HepG2 (cell line): Measurements from ENCODE around the gene NID1. TPM values are rescaled to one million over a fixed set of nuclear protein-coding genes. Genes with fewer than 3 reads are reported as not detected.

Source experiments
- ADNP ChIP-seq: sonication (generic); formaldehyde crosslinking; IDR thresholded peaks from 2 replicates; pipeline ENCODE4 v1.4.0; 2020; ENCODE audit warnings: missing genetic modification reagents
- BRCA1 ChIP-seq: sonication (generic); formaldehyde crosslinking; IDR thresholded peaks from 2 replicates; pipeline ENCODE4 v1.4.0; 2020; ENCODE audit warnings: missing genetic modification reagents
- CREM ChIP-seq, 2 experiments: sonication (generic) in 1 of 2; formaldehyde crosslinking in 1 of 2; IDR thresholded peaks; 2 replicates each; pipeline versions ENCODE4 v1.4.0 to v1.6.1; 2016 to 2020; ENCODE audit warnings: antibody characterized with exemption in 1 of 2, mild to moderate bottlenecking in 1 of 2, missing genetic modification reagents in 1 of 2
- FOXA3 ChIP-seq: IDR thresholded peaks from 2 replicates; pipeline ENCODE4 v1.6.1; 2016; ENCODE audit warnings: missing genetic modification reagents, missing compliant biosample characterization
- FOXP1 ChIP-seq, 2 experiments: fragments of 450-650 bp in 1 of 2; IDR thresholded peaks; 2 replicates each; pipeline ENCODE4 v1.6.1; 2017 to 2018; ENCODE audit warnings: antibody characterized with exemption in 1 of 2
- GTF3A ChIP-seq: sonication (generic); formaldehyde crosslinking; conservative IDR thresholded peaks from 2 replicates; pipeline ENCODE4 v1.4.0; 2020; ENCODE audit warnings: mild to moderate bottlenecking, missing genetic modification reagents
- NFKB2 ChIP-seq: sonication (generic); formaldehyde crosslinking; IDR thresholded peaks from 2 replicates; pipeline ENCODE4 v1.4.0; 2020; ENCODE audit warnings: missing genetic modification reagents, borderline replicate concordance
- RELA ChIP-seq: sonication (generic); formaldehyde crosslinking; IDR thresholded peaks from 2 replicates; pipeline ENCODE4 v1.4.0; 2020; ENCODE audit warnings: missing genetic modification reagents
- RFXAP ChIP-seq: sonication (generic); formaldehyde crosslinking; IDR thresholded peaks from 2 replicates; pipeline ENCODE4 v1.4.0; 2020; ENCODE audit warnings: missing genetic modification reagents, borderline replicate concordance
- SMC3 ChIP-seq: IDR thresholded peaks from 2 replicates; pipeline ENCODE4 v1.6.1; 2011; ENCODE audit warnings: low read length, improper control_type of control experiment
- SNAPC2 ChIP-seq: sonication (generic); formaldehyde crosslinking; IDR thresholded peaks from 2 replicates; pipeline ENCODE4 v1.8.1; 2022; ENCODE audit warnings: mild to moderate bottlenecking, missing genetic modification reagents
- SOX5 ChIP-seq: IDR thresholded peaks from 2 replicates; pipeline ENCODE4 v1.6.1; 2016; ENCODE audit warnings: borderline replicate concordance
- TEAD3 ChIP-seq: optimal IDR thresholded peaks from 2 replicates; pipeline ENCODE3; 2016; ENCODE audit warnings: borderline replicate concordance
- TSC22D2 ChIP-seq: sonication (generic); formaldehyde crosslinking; IDR thresholded peaks from 2 replicates; pipeline ENCODE4 v1.5.1; 2020; ENCODE audit warnings: missing genetic modification reagents, mild to moderate bottlenecking, borderline replicate concordance
- ZFP90 ChIP-seq: sonication (generic); formaldehyde crosslinking; IDR thresholded peaks from 2 replicates; pipeline ENCODE4 v1.8.0; 2022; ENCODE audit warnings: missing genetic modification reagents, mild to moderate bottlenecking, inconsistent platforms, borderline replicate concordance
- ZMAT3 ChIP-seq: sonication (generic); formaldehyde crosslinking; conservative IDR thresholded peaks from 2 replicates; pipeline ENCODE4 v1.7.0; 2021; ENCODE audit warnings: missing genetic modification reagents
- ZNF101 ChIP-seq: sonication (generic); formaldehyde crosslinking; IDR thresholded peaks from 2 replicates; pipeline ENCODE4 v1.4.0; 2020; ENCODE audit warnings: mild to moderate bottlenecking, low read depth, missing genetic modification reagents, borderline replicate concordance
- ZNF263 ChIP-seq: sonication (generic); formaldehyde crosslinking; IDR thresholded peaks from 2 replicates; pipeline ENCODE4 v1.4.0; 2020; ENCODE audit warnings: missing genetic modification reagents
- ZNF30 ChIP-seq: sonication (generic); formaldehyde crosslinking; IDR thresholded peaks from 2 replicates; pipeline ENCODE4 v1.5.0; 2020; ENCODE audit warnings: mild to moderate bottlenecking, missing genetic modification reagents
- ZNF737 ChIP-seq: sonication (generic); formaldehyde crosslinking; IDR thresholded peaks from 2 replicates; pipeline ENCODE4 v1.5.0; 2020; ENCODE audit warnings: missing genetic modification reagents, mild to moderate bottlenecking, borderline replicate concordance
- polyA plus RNA-seq, 8 experiments: library from polyadenylated mRNA; depleted of rRNA in 3 of 8; stranded (reverse) in 7 of 8; unstranded in 1 of 8; fragments of >200 nt; fragmentation: Illumina TruSeq in 4 of 8; extraction: Trizol in 4 of 8; gene quantifications; 2 replicates each; pipeline versions ENCODE4 v1.2.1 to v1.2.3, GENCODE V29; 2011 to 2016; ENCODE audit warnings: low read depth in 4 of 8, missing spikeins in 1 of 8, mixed read lengths in 1 of 8; ENCODE audit not compliant: insufficient read depth in 1 of 8
- total RNA-seq, 5 experiments: library from RNA; depleted of rRNA; stranded (reverse); fragments of >200 nt; fragmentation: Illumina TruSeq; extraction: Trizol; gene quantifications; 2 replicates each; pipeline ENCODE4 v1.2.3, GENCODE V29; 2016; ENCODE audit warnings: low read depth in 1 of 5
- TF ChIP-seq, protein P1 (sequence below): sonication (generic); formaldehyde crosslinking; IDR thresholded peaks from 2 replicates; pipeline ENCODE4 v1.8.0; 2022; ENCODE audit warnings: mild to moderate bottlenecking, missing genetic modification reagents
- TF ChIP-seq, protein P2 (sequence below): sonication (generic); formaldehyde crosslinking; IDR thresholded peaks from 2 replicates; pipeline ENCODE4 v1.4.0; 2020; ENCODE audit warnings: missing genetic modification reagents, borderline replicate concordance
- TF ChIP-seq, protein P3 (sequence below): sonication (generic); formaldehyde crosslinking; IDR thresholded peaks from 2 replicates; pipeline ENCODE4 v1.4.0; 2020; ENCODE audit warnings: missing genetic modification reagents

Gene NID1
- total and polyA plus RNA-seq, 2 of the 13 experiments (the other 11 are each of a cell fraction or from before 2014, with no cell fraction given), result 50.2 to 56.1 TPM

DNA sequence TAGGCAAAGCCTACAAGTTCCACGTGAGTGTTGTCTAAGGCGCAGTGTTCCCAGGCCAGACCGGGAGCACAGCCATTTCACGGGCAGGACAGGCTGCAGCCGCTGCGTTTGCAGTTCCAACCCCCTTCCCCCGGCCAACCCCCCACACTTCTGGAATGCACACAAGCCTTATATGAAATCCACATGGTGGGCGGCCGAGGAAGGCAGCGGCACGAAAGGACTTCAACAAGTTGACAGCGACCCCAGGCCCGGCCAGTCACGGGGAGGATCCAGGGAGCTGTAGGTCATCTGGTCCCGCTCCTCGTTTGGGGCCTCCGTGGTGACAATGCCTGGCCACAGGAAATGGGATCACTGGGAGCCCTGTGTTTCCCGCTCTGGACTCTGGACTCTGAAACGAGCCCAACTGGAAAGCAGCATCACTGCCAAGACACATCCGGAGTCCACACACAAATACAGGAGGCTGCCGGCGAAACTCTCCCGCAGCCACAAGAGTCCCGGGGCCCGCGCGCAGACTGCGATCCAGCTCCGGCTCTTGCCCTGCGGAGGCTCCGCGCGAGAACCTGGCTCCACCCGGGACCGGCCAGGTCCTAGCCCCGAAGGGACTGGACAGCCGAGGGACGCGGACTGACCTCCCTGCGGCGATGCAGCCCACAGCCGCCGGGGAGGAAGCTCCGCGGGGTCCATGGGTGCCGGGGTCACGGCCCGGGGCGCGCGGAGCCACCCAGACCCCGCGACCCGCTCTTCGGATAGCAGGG is 794 bp downstream of the NID1 start (continued):
- TF ChIP-seq, protein P1, sequence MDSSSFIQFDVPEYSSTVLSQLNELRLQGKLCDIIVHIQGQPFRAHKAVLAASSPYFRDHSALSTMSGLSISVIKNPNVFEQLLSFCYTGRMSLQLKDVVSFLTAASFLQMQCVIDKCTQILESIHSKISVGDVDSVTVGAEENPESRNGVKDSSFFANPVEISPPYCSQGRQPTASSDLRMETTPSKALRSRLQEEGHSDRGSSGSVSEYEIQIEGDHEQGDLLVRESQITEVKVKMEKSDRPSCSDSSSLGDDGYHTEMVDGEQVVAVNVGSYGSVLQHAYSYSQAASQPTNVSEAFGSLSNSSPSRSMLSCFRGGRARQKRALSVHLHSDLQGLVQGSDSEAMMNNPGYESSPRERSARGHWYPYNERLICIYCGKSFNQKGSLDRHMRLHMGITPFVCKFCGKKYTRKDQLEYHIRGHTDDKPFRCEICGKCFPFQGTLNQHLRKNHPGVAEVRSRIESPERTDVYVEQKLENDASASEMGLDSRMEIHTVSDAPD (CRISPR knock-in tag), result no peak
- TF ChIP-seq ZNF101 (CRISPR knock-in tag) (0 out of 2 replicates have a peak, but pooled peaks have one; percentile 59), RELA (CRISPR knock-in tag) (no peak), ADNP (CRISPR knock-in tag) (no peak), SMC3 (0 out of 2 replicates have a peak, but pooled peaks have one; percentile 12), ZFP90 (peak; percentile 87; the same call in 1 of the 2 replicates), BRCA1 (peak; percentile 93), TSC22D2 (CRISPR knock-in tag) (no peak), ZMAT3 (CRISPR knock-in tag) (peak; percentile 98), NFKB2 (peak; percentile 98; the same call in 1 of the 2 replicates), CREM (IDR thresholded peaks at IDR 0.05) (peak; percentile 67), CREM (CRISPR knock-in tag; IDR thresholded peaks at IDR 0.05) (no peak), RFXAP (CRISPR knock-in tag) (peak; percentile 84), ZNF263 (peak; percentile 96), FOXP1 (IDR thresholded peaks at IDR 0.05) (no peak), FOXP1 (CRISPR knock-in tag; IDR thresholded peaks at IDR 0.05) (peak; percentile 55; the same call in 1 of the 2 replicates), TEAD3 (CRISPR knock-in tag) (peak; percentile 67), SNAPC2 (no peak), ZNF737 (CRISPR knock-in tag) (peak; percentile 93; the same call in 1 of the 2 replicates), SOX5 (CRISPR knock-in tag) (peak; percentile 90), GTF3A (no peak; the same call in 1 of the 2 replicates), FOXA3 (CRISPR knock-in tag) (peak; percentile 68), ZNF30 (CRISPR knock-in tag) (peak; percentile 91)
- TF ChIP-seq, protein P2, sequence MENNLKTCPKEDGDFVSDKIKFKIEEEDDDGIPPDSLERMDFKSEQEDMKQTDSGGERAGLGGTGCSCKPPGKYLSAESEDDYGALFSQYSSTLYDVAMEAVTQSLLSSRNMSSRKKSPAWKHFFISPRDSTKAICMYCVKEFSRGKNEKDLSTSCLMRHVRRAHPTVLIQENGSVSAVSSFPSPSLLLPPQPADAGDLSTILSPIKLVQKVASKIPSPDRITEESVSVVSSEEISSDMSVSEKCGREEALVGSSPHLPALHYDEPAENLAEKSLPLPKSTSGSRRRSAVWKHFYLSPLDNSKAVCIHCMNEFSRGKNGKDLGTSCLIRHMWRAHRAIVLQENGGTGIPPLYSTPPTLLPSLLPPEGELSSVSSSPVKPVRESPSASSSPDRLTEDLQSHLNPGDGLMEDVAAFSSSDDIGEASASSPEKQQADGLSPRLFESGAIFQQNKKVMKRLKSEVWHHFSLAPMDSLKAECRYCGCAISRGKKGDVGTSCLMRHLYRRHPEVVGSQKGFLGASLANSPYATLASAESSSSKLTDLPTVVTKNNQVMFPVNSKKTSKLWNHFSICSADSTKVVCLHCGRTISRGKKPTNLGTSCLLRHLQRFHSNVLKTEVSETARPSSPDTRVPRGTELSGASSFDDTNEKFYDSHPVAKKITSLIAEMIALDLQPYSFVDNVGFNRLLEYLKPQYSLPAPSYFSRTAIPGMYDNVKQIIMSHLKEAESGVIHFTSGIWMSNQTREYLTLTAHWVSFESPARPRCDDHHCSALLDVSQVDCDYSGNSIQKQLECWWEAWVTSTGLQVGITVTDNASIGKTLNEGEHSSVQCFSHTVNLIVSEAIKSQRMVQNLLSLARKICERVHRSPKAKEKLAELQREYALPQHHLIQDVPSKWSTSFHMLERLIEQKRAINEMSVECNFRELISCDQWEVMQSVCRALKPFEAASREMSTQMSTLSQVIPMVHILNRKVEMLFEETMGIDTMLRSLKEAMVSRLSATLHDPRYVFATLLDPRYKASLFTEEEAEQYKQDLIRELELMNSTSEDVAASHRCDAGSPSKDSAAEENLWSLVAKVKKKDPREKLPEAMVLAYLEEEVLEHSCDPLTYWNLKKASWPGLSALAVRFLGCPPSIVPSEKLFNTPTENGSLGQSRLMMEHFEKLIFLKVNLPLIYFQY (CRISPR knock-in tag), result peak; percentile 90
- TF ChIP-seq, protein P3, sequence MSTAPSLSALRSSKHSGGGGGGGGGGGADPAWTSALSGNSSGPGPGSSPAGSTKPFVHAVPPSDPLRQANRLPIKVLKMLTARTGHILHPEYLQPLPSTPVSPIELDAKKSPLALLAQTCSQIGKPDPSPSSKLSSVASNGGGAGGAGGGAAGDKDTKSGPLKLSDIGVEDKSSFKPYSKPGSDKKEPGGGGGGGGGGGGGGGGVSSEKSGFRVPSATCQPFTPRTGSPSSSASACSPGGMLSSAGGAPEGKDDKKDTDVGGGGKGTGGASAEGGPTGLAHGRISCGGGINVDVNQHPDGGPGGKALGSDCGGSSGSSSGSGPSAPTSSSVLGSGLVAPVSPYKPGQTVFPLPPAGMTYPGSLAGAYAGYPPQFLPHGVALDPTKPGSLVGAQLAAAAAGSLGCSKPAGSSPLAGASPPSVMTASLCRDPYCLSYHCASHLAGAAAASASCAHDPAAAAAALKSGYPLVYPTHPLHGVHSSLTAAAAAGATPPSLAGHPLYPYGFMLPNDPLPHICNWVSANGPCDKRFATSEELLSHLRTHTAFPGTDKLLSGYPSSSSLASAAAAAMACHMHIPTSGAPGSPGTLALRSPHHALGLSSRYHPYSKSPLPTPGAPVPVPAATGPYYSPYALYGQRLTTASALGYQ (CRISPR knock-in tag), result peak; percentile 70; the same call in 1 of the 2 replicates
